ENCODE measurements around the gene TBC1D24. TPM values are rescaled to one million over a fixed set of nuclear protein-coding genes. Genes with fewer than 3 reads are reported as not detected.
"Not testable (repeated sequence)": the region's sequence is repeated elsewhere in the genome, so short reads cannot be mapped to it uniquely, and the experiment has no call there.

TBC1D24 gene
- total RNA-seq, 1 donor from 2014 or later = 4.7 TPM

DNA sequence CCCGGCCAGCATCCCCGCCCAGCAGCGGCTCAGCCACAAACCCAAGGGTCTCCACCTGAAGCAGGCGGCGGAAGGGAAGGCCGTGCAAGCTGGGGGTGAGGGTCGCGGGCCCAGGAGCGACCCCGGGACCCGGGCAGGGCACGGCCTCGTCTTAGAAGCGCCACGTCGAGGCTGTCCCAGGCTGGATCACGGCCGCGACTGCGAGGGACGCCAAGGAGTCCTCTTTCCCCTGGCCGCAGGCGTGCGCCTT lies 46.2 kb upstream of the TBC1D24 start:
- FAIRE-seq (no peak), DNase-seq (ENCODE audit: low read depth) (no peak)

DNA sequence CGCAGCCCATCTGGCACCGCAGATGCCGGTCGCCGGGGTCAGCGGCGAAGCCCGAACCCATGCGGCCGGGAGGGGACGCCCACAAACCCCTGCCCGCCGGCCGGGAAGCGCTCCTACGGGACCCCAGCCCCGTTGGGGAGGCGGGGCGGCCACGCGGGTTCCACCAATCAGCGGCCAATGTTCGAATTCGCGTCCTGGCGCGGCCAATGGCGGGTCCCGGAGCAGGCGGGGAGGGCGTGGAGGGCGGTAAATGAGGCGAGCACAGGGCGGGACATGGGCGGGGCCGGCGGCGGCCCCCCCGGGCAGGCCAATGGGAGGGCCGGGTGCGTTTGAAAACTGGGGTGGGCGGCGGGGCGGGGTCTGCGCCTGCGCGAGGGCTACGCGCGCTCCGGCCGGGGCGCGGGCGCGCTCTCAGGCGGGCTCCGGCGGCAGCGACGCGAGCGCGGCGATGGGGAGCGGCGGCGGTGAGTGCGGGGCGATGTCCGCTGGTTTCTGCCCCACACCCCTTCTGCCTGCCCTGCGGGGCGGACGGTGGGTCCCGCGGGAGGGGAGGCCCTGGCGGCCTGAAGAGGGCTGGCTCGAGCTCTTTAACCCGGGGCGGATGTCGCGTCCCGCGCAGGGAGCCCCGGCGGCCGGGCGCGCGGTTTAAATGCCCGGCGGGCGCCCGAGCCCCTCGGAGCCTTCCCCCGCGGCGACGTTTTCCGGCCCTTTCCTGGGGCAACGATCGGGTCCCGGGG lies 45.7 kb upstream of the TBC1D24 start, which contains the start of gene CCNF:
Gene CCNF, plus strand, starts transcription at position 414 of the 737 bp plus-strand sequence. Its CDS starts 35 bp downstream, at position 449.
- no peak for TF ChIP-seq CTCF (IDR thresholded peaks at IDR 0.05; ENCODE audit: insufficient read depth, low read length, severe bottlenecking)
- DNase-seq (ENCODE audit: low read depth) = peak; percentile 83
- H3K36me3 ChIP-seq (ENCODE audit: control insufficient read depth, insufficient read depth, low read length) = peaks cover 7% of the 10 kb centered on the region
- no peaks in the 10 kb centered on the region for H3K27me3 ChIP-seq (ENCODE audit: control insufficient read depth, insufficient read depth, low read length)
- H3K4me3 ChIP-seq (ENCODE audit: low read depth, low read length) = peak within 1 kb of the TSS; percentile 65
- no peak for FAIRE-seq

More for the DNA sequence above, 46.2 kb upstream of the TBC1D24 start:
- peaks cover 7% of the 10 kb centered on the region for H3K36me3 ChIP-seq (ENCODE audit: control insufficient read depth, insufficient read depth, low read length)
- no peak for TF ChIP-seq CTCF (IDR thresholded peaks at IDR 0.05; ENCODE audit: insufficient read depth, low read length, severe bottlenecking)
- peak overlapping the region; percentile 65 for H3K4me3 ChIP-seq (ENCODE audit: low read depth, low read length)
- no peaks in the 10 kb centered on the region for H3K27me3 ChIP-seq (ENCODE audit: control insufficient read depth, insufficient read depth, low read length)

- no peak for FAIRE-seq
- Histone ChIP-seq H3K27me3 (ENCODE audit: control insufficient read depth, insufficient read depth, low read length) (no peaks in the 10 kb centered on the region), H3K36me3 (ENCODE audit: control insufficient read depth, insufficient read depth, low read length) (peaks cover 7% of the 10 kb centered on the region), H3K4me3 (ENCODE audit: low read depth, low read length) (peak overlapping the region; percentile 65)
- peak; percentile 22 for TF ChIP-seq CTCF (IDR thresholded peaks at IDR 0.05; ENCODE audit: insufficient read depth, low read length, severe bottlenecking)
- DNase-seq (ENCODE audit: low read depth) = peak; percentile 63
These were observed 44.9 kb upstream of the TBC1D24 start for GRCh38 chr16:2429771-2430663.

GRCh38 chr16:2432286-2432685 lies 42.6 kb upstream of the TBC1D24 start:
- FAIRE-seq = no peak
- TF ChIP-seq CTCF (IDR thresholded peaks at IDR 0.05; ENCODE audit: insufficient read depth, low read length, severe bottlenecking) = no peak
- Histone ChIP-seq H3K27me3 (ENCODE audit: control insufficient read depth, insufficient read depth, low read length) (no peaks in the 10 kb centered on the region), H3K36me3 (ENCODE audit: control insufficient read depth, insufficient read depth, low read length) (peaks cover 10% of the 10 kb centered on the region), H3K4me3 (ENCODE audit: low read depth, low read length) (no peak overlapping the region)
- DNase-seq (ENCODE audit: low read depth) = no peak

- Histone ChIP-seq H3K36me3 (ENCODE audit: control insufficient read depth, insufficient read depth, low read length) (peaks cover 14% of the 10 kb centered on the region), H3K27me3 (ENCODE audit: control insufficient read depth, insufficient read depth, low read length) (no peaks in the 10 kb centered on the region), H3K4me3 (ENCODE audit: low read depth, low read length) (no peak overlapping the region)
- FAIRE-seq (no peak), DNase-seq (ENCODE audit: low read depth) (no peak)
- no peak for TF ChIP-seq CTCF (IDR thresholded peaks at IDR 0.05; ENCODE audit: insufficient read depth, low read length, severe bottlenecking)
These were observed 42.0 kb upstream of the TBC1D24 start for GRCh38 chr16:2432801-2433505.

DNA sequence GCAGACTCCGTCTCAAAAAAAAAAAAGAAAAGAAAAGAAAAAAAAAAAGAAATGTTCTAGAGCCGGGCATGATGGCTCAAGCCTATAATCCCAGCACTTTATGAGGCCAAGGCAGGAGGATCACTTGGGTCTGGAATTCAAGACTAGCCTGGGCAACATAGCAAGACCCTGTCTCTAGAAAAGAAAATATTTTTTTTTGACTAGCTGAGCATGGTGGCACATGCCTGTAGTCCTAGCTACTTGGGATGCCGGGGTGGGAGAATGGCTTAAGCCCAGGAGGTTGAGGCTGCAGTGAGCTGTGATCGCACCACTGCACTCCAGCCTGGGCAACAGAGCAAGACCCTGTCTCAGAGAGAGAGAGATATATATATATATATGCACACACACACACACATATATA lies 39.7 kb upstream of the TBC1D24 start:
- not testable (repeated sequence) for DNase-seq (ENCODE audit: low read depth); H3K4me3 ChIP-seq (ENCODE audit: low read depth, low read length); H3K27me3 ChIP-seq (ENCODE audit: control insufficient read depth, insufficient read depth, low read length); FAIRE-seq
- peaks cover 21% of the 10 kb centered on the region for H3K36me3 ChIP-seq (ENCODE audit: control insufficient read depth, insufficient read depth, low read length)
